Measurements from ENCODE around the gene GRK5.

GRK5 gene

DNA sequence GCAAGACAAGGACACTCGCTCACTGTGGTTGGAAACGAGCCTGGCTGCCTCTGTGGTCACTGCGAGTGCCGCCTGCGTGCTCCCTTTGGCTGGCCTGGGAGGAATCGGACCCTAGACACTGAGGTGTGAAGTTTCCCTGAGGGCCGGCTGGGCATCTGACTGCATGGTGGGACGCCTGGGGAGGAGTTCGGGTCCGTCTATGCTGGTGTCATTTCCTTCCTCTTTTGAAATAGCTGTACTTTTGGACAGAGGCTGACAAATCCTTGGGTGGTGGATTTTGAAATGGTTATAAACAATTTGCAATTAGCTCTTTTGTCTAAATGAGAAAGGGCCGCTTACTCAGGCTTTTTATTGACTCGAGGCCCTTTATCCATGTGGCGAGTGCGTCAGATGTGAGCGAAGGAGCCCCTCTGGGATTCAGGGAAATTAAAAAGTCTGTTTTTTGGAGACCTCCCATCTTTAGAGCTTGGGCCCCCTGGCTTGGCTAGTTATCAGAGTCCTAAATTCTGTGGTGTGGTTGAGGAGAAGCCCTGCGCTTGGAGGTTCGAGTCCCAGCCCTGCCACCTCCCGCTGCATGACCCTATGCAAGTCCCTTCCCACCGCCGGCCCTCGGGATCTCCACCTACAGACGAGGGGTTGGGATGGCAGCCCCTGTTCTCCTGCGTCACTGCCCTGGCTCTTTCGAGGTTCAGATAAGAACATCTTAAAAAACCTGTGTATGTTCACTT, 188.1 kb downstream of the GRK5 start:
- no peak overlapping the region for H3K4me3 ChIP-seq (replicated peaks; ENCODE audit: low read depth, low read length)
- TF ChIP-seq CTCF (IDR thresholded peaks at IDR 0.05; ENCODE audit: low read depth, low read length, missing control alignments): no peak
- DNase-seq (ENCODE audit: extremely low read depth, low read depth): no peak

DNA sequence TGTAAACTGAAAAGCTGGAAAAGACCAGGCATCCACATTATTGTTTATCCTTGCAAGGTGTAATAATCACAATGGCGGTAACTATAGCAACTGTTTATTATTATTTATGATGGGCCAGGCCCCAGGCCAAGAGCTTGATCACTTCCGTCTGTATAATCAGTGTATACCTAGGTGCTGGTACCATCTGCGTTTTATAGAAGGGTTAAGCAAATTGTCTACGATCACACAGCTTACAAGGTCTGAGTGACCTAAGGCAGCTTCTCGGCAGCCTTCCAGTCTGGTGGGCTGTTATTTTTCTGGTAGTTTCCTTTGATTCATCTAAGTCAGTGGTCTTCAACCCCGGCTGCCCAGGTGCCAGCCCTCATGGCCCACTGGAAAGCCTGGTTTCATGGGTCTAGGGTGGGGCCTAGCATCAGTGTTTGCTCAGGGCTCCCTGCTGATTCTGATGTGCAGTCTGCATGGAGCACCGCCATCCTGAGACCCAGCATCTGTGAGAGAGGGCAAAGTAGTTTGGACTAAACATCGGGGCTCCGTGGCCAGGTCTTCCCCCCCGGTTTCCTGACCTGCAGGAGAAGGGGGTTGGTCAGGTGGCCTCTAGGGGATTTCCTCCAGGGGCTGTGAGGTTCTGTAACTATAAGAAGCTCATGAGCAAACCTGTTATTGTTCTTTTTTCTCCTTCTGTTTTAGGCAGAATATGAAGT, 188.8 kb downstream of the GRK5 start:
- no peak for TF ChIP-seq CTCF (IDR thresholded peaks at IDR 0.05; ENCODE audit: low read depth, low read length, missing control alignments)
- no peak overlapping the region for H3K4me3 ChIP-seq (replicated peaks; ENCODE audit: low read depth, low read length)
- DNase-seq (ENCODE audit: extremely low read depth, low read depth): no peak

GRCh38 chr10:119396709-119397071, 189.3 kb downstream of the GRK5 start:
- no peak for DNase-seq (ENCODE audit: extremely low read depth, low read depth)
- H3K4me3 ChIP-seq (replicated peaks; ENCODE audit: low read depth, low read length): no peak overlapping the region
- TF ChIP-seq CTCF (IDR thresholded peaks at IDR 0.05; ENCODE audit: low read depth, low read length, missing control alignments): no peak

DNA sequence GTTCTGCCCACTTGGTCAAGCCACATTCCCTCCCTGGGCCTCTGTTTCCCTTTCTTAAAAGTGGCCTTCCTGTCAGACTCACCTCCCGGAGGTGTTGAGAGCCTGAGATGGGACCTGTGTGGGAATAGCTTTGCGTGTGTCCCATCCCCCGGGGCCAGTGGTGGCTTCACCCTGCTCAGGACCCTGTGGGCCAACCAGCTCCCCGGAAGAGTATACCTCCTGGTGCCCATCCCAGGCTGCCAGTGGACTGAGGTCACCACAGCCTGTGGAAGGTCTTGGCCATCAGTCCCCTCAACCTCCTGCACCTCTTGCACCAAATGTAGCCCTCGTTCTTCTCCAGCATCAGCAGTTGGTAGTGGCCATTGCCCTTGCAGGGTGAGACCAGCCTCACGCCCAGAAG, 190.0 kb downstream of the GRK5 start:
- DNase-seq (ENCODE audit: extremely low read depth, low read depth): no peak
- TF ChIP-seq CTCF (IDR thresholded peaks at IDR 0.05; ENCODE audit: low read depth, low read length, missing control alignments): no peak

DNA sequence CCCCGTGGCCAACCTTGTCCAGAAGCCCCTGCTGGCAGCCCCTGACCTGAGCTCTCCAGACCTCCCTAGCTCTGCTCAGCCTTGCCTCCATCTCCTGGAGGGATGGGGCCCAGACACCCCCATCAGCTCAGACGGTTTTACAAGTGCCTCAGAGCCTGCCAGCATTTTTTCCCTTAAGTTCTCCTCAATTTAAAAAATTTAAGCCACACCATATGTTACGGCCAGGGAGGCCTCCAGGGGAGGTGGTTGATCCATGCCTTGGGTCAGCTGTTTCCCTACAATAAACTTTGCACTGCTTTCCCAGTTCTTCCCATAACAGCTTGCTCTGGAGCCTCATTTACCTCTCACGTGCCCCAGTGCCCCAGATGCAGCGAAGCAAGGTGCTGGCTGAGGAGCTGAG, 191.6 kb downstream of the GRK5 start:
- DNase-seq (ENCODE audit: extremely low read depth, low read depth): no peak
- H3K4me3 ChIP-seq (replicated peaks; ENCODE audit: low read depth, low read length): no peak overlapping the region
- TF ChIP-seq CTCF (IDR thresholded peaks at IDR 0.05; ENCODE audit: low read depth, low read length, missing control alignments): no peak

More for the DNA sequence above, 190.0 kb downstream of the GRK5 start:
- H3K4me3 ChIP-seq (replicated peaks; ENCODE audit: low read depth, low read length): no peak overlapping the region

DNA sequence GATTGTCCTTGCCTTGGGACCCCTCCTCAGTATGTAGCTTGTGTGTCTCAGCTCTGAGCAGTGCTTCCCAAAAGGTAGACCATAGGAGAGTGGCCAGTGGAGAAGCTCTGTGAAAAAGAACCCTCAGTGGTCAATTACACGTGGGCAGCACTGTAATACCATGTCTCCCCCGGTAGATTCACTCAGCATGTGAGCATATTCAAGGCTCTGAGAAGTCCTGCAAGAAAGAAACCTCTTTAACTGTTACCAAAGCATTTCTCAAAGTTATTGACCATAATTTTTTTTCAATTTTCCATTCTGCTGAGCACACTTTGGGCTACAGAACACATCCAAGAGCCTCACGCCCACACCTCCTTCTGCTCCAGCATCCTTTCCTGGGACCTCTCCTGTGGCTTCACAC, 192.1 kb downstream of the GRK5 start:
- H3K4me3 ChIP-seq (replicated peaks; ENCODE audit: low read depth, low read length): no peak overlapping the region
- DNase-seq (ENCODE audit: extremely low read depth, low read depth): no peak
- no peak for TF ChIP-seq CTCF (IDR thresholded peaks at IDR 0.05; ENCODE audit: low read depth, low read length, missing control alignments)
